Common myeloid progenitor, CD34-positive (primary cell): Measurements from ENCODE around the gene USO1.
A peak's percentile ranks its signal among the peaks of the same experiment; 100 is the strongest.
"Not testable (repeated sequence)": the region's sequence is repeated elsewhere in the genome, so short reads cannot be mapped to it uniquely, and the experiment has no call there.

ENCODE experiments used
- CTCF ChIA-PET: fragments of 350-600 bp; sonication (Branson Sonifier 250); formaldehyde crosslinking; loops from one replicate; lab custom pipeline; 2021; ENCODE audit warnings: antibody characterized with exemption; lab: Charles Lee
- POLR2A ChIA-PET: fragments of 350-600 bp; sonication (Branson Sonifier 250); formaldehyde crosslinking; loops from one replicate; lab custom pipeline; 2021; ENCODE audit warnings: antibody characterized with exemption; lab: Charles Lee
- DNase-seq, 3 donors: peaks; one replicate each; pipeline versions ENCODE4 v3.0.0 to v3.0.0-alpha.2; 2013
- H3K27ac ChIP-seq, 2 experiments: 1 replicate in 1 of 2; 2 replicates in 1 of 2; pipeline ENCODE4 v1.7.0; 2013; ENCODE audit warnings: inconsistent platforms in 2 of 2, low read length in 2 of 2, mild to moderate bottlenecking in 2 of 2, low read depth in 1 of 2, moderate library complexity in 1 of 2; ENCODE audit not compliant: severe bottlenecking in 2 of 2, insufficient read depth in 1 of 2, poor library complexity in 1 of 2
- H3K27me3 ChIP-seq, 5 experiments: replicated peaks in 2 of 5; 1 replicate in 3 of 5; 2 replicates in 2 of 5; pipeline versions ENCODE4 v1.6.1 to v1.7.0; 2013; ENCODE audit warnings: low read length in 4 of 5, mild to moderate bottlenecking in 2 of 5, moderate library complexity in 2 of 5, inconsistent platforms in 1 of 5; ENCODE audit not compliant: insufficient read depth in 5 of 5, control insufficient read depth in 4 of 5
- H3K36me3 ChIP-seq, 4 experiments: 1 replicate in 2 of 4; 2 replicates in 2 of 4; pipeline versions ENCODE4 v1.6.1 to v1.7.0; 2013; ENCODE audit warnings: low read length in 3 of 4, control low read depth in 1 of 4, mild to moderate bottlenecking in 1 of 4; ENCODE audit not compliant: control insufficient read depth in 4 of 4, insufficient read depth in 4 of 4
- H3K4me1 ChIP-seq, 4 experiments: 1 replicate in 3 of 4; 2 replicates in 1 of 4; pipeline versions ENCODE4 v1.6.1 to v1.7.1; 2013; ENCODE audit warnings: low read length in 3 of 4, mild to moderate bottlenecking in 3 of 4, control low read depth in 1 of 4, inconsistent platforms in 1 of 4, moderate library complexity in 1 of 4; ENCODE audit not compliant: control insufficient read depth in 4 of 4, insufficient read depth in 4 of 4; ENCODE audit errors: control extremely low read depth in 1 of 4
- H3K4me3 ChIP-seq, 7 experiments: 1 replicate in 4 of 7; 2 replicates in 3 of 7; pipeline versions ENCODE4 v1.5.1 to v1.7.0; 2013; ENCODE audit warnings: mild to moderate bottlenecking in 7 of 7, low read length in 6 of 7, moderate library complexity in 6 of 7, inconsistent platforms in 2 of 7, low read depth in 2 of 7, control low read depth in 1 of 7; ENCODE audit not compliant: insufficient read depth in 4 of 7, control insufficient read depth in 1 of 7; ENCODE audit errors: extremely low read depth in 1 of 7
- H3K9me3 ChIP-seq, 5 experiments: 1 replicate in 4 of 5; 2 replicates in 1 of 5; pipeline versions ENCODE4 v1.6.1 to v1.7.1; 2013; ENCODE audit warnings: low read length in 4 of 5, mild to moderate bottlenecking in 2 of 5, inconsistent platforms in 1 of 5, low read depth in 1 of 5, moderate library complexity in 1 of 5; ENCODE audit not compliant: control insufficient read depth in 4 of 5, insufficient read depth in 2 of 5; ENCODE audit errors: control extremely low read depth in 1 of 5
- WGBS: methylation state at CpG from one replicate; pipeline ENCODE4 v1.1.5; 2013; ENCODE audit not compliant: insufficient coverage; 5-methylcytosine and 5-hydroxymethylcytosine counted together

The USO1 gene

GRCh38 chr4:75717408-75717807 is 7.0 kb upstream of the USO1 start:
- POLR2A ChIA-PET = no interaction called here
- H3K9me3 ChIP-seq = no peaks in the 10 kb centered on the region
- CTCF ChIA-PET = interaction anchor here (0.9 to 1.7 kb wide), 2 partner anchors 12 to 63 kb away, joined by 3 to 4 read pairs; no protein-coding TSS in a partner anchor
- no CpG with 5 or more reads among the region's 1 CpG for WGBS
- no peak overlapping the region for H3K4me3 ChIP-seq
- H3K4me1 ChIP-seq = peaks cover 0 to 19% (median 15%) of the 10 kb centered on the region in 4 experiments
- no peaks in the 10 kb centered on the region for H3K27me3 ChIP-seq
- no peak for DNase-seq
- H3K36me3 ChIP-seq = peaks cover 0 to 8% (median 1%) of the 10 kb centered on the region in 4 experiments
- no peak overlapping the region for H3K27ac ChIP-seq

DNA sequence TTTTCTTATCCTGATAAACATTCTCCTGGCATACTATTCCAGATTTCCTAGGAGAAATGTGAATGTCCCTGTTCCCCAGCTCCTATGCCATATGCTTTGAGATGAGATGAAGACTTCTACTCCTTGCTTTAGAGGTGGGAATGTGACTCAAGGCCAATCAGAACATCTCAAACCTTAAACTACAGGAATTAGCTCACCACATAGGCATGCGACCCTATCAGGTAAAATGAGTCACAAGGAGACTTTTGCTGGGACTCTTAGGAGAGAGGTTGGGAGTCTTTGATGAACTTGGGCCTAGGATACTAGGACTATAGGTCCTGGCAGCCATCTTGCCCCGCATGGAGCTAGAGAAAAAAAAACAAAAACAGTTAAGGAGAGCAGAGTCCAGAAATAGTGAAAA is 5.8 kb upstream of the USO1 start:
- H3K36me3 ChIP-seq = peaks cover 0 to 8% (median 1%) of the 10 kb centered on the region in 4 experiments
- no peak overlapping the region for H3K27ac ChIP-seq
- ChIA-PET POLR2A (interaction anchor here (0.6 kb wide), 1 partner anchor 173 kb away, joined by 3 read pairs; no protein-coding TSS in a partner anchor), CTCF (interaction anchor here (0.8 to 1.7 kb wide), 2 partner anchors 9 to 13 kb away, joined by 3 to 4 read pairs; no protein-coding TSS in a partner anchor)
- no peak overlapping the region for H3K4me3 ChIP-seq
- DNase-seq = no peak
- H3K9me3 ChIP-seq = no peaks in the 10 kb centered on the region
- no peaks in the 10 kb centered on the region for H3K27me3 ChIP-seq
- 100% methylated on average over 2 of the region's 2 CpGs for WGBS
- H3K4me1 ChIP-seq = peaks cover 8 to 30% (median 25%) of the 10 kb centered on the region in 4 experiments

GRCh38 chr4:75722417-75722816 is 2.0 kb upstream of the USO1 start:
- POLR2A ChIA-PET = interaction anchor here (2.2 kb wide), 1 partner anchor 53 kb away, joined by 6 read pairs; no protein-coding TSS in a partner anchor
- peak overlapping the region in 1 of 2 experiments; percentile 95 for H3K27ac ChIP-seq
- no peaks in the 10 kb centered on the region for H3K9me3 ChIP-seq
- DNase-seq = peak in 2 of 3 donors; percentile 11 to 33
- peaks cover 10 to 39% (median 33%) of the 10 kb centered on the region in 4 experiments for H3K4me1 ChIP-seq
- H3K4me3 ChIP-seq = peak overlapping the region in 4 of 7 experiments; percentile 74 to 98 (median 98)
- peaks cover 0 to 8% (median 1%) of the 10 kb centered on the region in 4 experiments for H3K36me3 ChIP-seq
- CTCF ChIA-PET = interaction anchor here (0.8 to 10.1 kb wide), 10 partner anchors 10 to 125 kb away, joined by 3 to 51 read pairs (median 6); partner anchors contain the start of gene G3BP2
- no peaks in the 10 kb centered on the region for H3K27me3 ChIP-seq
- WGBS = 30% methylated on average over 2 of the region's 3 CpGs

DNA sequence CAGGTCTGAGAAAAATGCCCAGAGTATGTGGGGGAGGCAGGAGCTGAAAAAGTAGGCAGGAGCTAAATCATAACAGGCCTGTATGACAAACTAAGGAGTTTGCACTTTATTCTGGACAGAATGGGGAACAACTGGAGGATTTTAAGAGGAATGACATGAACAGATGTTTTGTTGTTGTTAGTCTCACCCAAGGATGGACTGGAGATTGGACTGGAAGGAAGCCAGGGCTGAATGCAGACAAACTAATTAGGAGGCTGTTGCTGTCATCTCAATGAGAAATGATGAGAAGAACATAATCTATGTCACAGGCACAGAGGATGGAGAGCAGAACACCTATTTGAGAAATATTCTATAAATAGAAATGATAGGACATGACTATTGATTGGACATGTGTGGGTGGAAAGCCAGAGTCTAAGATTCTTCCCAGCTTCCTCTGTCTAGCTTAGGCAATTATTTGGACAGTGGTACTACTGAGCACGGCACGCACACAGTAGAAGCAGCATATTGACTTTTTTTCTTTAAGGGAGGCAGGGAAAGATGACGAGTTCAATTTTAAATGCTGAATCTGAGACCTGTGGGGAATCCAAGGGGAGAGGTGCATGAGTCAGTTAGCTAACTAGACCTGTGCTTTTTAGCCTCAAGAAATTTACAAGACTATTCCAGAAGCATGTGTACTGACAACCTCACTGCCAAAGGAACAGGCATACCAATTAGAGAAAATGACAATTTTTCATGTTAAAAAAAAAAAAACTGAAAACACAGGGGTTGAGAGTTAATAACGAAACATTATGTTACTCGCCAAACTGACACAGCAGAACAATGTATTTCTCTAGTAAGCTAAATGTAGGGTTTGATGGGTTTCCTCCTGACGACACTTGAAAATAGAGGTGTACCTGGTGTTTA is 963 bp upstream of the USO1 start:
- Histone ChIP-seq H3K36me3 (peaks cover 0 to 5% (median 1%) of the 10 kb centered on the region in 4 experiments), H3K27me3 (no peaks in the 10 kb centered on the region), H3K27ac (peak overlapping the region; percentile 95), H3K9me3 (no peaks in the 10 kb centered on the region), H3K4me3 (peak overlapping the region; percentile 41 to 99 (median 97)), H3K4me1 (peaks cover 10 to 39% (median 33%) of the 10 kb centered on the region in 4 experiments)
- ChIA-PET POLR2A (interaction anchor here (0.8 to 2.2 kb wide), 6 partner anchors 17 to 209 kb away, joined by 3 to 14 read pairs (median 6); partner anchors contain the start of genes G3BP2, RCHY1 and THAP6), CTCF (interaction anchor here (0.8 to 10.1 kb wide), 24 partner anchors 8 to 124 kb away, joined by 3 to 51 read pairs (median 4); partner anchors contain the start of gene G3BP2)
- 0% methylated on average over 4 of the region's 6 CpGs for WGBS
- DNase-seq = peak in 2 of 3 donors; percentile 39 to 48

GRCh38 chr4:75724867-75725724 is 719 bp downstream of the USO1 start:
- Histone ChIP-seq H3K9me3 (no peaks in the 10 kb centered on the region), H3K4me3 (peak overlapping the region; percentile 91 to 99 (median 97)), H3K27ac (peak overlapping the region; percentile 95), H3K36me3 (no peaks in the 10 kb centered on the region), H3K27me3 (no peaks in the 10 kb centered on the region), H3K4me1 (peaks cover 10 to 39% (median 33%) of the 10 kb centered on the region in 4 experiments)
- POLR2A ChIA-PET = interaction anchor here (0.5 to 2.1 kb wide), 4 partner anchors 20 to 211 kb away, joined by 3 to 14 read pairs (median 6); partner anchors contain the start of genes G3BP2, RCHY1 and THAP6
- WGBS = 0% methylated on average over 29 of the region's 50 CpGs
- CTCF ChIA-PET = interaction anchor here (0.7 to 10.1 kb wide), 15 partner anchors 12 to 78 kb away, joined by 3 to 51 read pairs (median 4); partner anchors contain the start of gene G3BP2
- peak; percentile 52 to 82 (median 81) for DNase-seq

DNA sequence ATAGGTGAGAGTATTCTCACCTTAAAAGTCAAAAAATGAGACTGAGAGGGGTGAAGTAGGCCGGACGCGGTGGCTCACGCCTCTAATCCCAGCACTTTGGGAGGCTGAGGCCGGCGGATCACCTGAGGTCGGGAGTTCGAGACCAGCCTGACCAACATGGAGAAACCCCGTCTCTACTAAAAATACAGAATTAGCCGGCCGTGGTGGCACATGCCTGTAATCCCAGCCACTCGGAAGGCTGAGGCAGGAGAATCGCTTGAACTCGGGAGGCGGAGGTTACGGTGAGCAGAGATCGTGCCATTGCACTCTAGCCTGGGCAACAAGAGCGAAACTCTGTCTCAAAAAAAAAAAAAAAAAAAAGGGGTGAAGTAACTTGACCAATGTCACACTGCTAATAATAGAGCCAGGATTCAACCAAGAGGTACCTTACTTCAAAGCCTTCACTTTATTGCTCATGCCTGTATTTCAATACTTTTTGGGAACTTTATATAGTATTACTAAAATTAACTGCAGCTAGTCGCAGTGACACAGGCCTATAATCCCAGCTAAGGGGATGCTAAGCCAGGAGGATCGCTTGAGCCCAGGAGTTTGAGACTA is 1.7 kb downstream of the USO1 start:
- CTCF ChIA-PET = interaction anchor here (1.6 to 10.1 kb wide), 4 partner anchors 12 to 61 kb away, joined by 4 to 51 read pairs (median 22); partner anchors contain the start of gene G3BP2
- H3K9me3 ChIP-seq, POLR2A ChIA-PET, H3K27me3 ChIP-seq, DNase-seq, H3K36me3 ChIP-seq: not testable (repeated sequence)
- peak overlapping the region in 5 of 7 experiments; percentile 94 to 99 (median 98) for H3K4me3 ChIP-seq
- H3K27ac ChIP-seq = peak overlapping the region; percentile 95
- peaks cover 10 to 39% (median 33%) of the 10 kb centered on the region in 4 experiments for H3K4me1 ChIP-seq
- WGBS = 93% methylated on average over 10 of the region's 20 CpGs
